ENCODE data around the gene PXMP2.

DNA sequence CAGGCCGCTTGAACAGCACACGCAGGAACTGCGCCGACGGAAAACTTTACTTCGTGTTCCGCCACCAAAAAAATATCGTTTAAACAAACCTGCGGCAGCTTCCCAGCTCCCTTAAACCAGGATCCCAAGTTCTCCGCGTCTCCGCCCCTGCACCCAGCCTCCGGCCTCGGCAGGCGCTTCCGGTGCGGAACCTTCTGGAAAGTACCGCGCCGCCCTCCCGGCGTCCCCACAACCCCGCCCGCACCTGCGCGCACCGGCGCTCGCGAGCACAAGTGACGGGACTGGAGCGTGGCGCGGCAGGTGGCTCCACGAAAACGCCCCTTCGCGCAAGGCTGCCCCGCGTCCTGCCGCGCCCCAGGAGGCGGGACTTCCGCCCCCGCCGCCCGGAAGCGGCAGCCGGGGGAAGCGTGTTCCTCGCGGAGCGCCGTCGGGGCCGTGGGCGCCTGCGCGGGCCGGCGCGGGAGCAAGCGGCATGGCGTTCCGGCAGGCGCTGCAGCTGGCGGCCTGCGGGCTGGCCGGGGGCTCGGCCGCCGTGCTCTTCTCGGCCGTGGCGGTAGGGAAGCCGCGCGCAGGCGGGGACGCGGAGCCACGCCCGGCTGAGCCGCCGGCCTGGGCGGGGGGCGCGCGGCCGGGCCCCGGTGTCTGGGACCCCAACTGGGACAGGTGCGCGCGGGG, 23.2 kb downstream of the PXMP2 start, which contains the start of gene PGAM5:
- TF ChIP-seq, protein P1, sequence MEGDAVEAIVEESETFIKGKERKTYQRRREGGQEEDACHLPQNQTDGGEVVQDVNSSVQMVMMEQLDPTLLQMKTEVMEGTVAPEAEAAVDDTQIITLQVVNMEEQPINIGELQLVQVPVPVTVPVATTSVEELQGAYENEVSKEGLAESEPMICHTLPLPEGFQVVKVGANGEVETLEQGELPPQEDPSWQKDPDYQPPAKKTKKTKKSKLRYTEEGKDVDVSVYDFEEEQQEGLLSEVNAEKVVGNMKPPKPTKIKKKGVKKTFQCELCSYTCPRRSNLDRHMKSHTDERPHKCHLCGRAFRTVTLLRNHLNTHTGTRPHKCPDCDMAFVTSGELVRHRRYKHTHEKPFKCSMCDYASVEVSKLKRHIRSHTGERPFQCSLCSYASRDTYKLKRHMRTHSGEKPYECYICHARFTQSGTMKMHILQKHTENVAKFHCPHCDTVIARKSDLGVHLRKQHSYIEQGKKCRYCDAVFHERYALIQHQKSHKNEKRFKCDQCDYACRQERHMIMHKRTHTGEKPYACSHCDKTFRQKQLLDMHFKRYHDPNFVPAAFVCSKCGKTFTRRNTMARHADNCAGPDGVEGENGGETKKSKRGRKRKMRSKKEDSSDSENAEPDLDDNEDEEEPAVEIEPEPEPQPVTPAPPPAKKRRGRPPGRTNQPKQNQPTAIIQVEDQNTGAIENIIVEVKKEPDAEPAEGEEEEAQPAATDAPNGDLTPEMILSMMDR (IDR thresholded peaks at IDR 0.05): peak in 1 of 12 donors; percentile 7
- peak in 1 of 2 donors; percentile 75 for TF ChIP-seq POLR2A (IDR thresholded peaks at IDR 0.05)

Data from heart left ventricle (tissue), 13 donors.